GM12892 (cell line): ENCODE results near the gene TGDS.

Experiments used
- POLR2A ChIP-seq: IDR thresholded peaks from 2 replicates; pipeline ENCODE4 v1.6.1; 2011; ENCODE audit warnings: low read depth, low read length, control low read depth
- POLR2AphosphoS5 ChIP-seq: IDR thresholded peaks from 2 replicates; pipeline ENCODE4 v1.6.1; 2011; ENCODE audit warnings: low read depth, low read length, control low read depth

- TF ChIP-seq POLR2A (no peak), POLR2AphosphoS5 (no peak)
Measured at GRCh38 chr13:94556041-94556440, 39.9 kb downstream of the TGDS start.
